ENCODE data around the gene KIAA1755.

- TF ChIP-seq POLR2AphosphoS5 (IDR thresholded peaks at IDR 0.05) (no peak), CTCF (IDR thresholded peaks at IDR 0.05) (peak; percentile 64 to 70 (median 69))
Measured at GRCh38 chr20:38222231-38222922, 38.2 kb downstream of the KIAA1755 start.

All from breast epithelium (tissue), 3 donors.